Measurements from ENCODE around the gene DNAJB9.

DNAJB9 gene

DNA sequence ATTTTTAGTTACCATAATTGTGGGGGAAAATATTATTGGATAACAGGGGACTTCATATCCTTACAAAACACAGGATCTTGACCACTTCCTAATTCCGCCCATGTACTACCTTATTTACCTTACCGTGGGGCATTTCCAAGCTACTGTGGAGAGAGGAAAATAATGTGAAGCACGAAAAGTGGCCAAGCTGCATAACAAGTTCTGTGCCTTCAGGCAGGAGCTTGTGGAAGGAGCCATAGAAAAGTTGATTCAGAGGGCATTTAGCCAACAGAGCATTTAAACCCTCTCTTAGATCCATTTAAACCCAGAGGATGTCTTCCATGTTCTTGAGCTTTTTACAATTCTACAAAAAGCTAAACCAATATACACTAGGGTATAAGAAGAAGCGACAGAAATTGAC is 41.6 kb downstream of the DNAJB9 start:
- no peak for FAIRE-seq

DNA sequence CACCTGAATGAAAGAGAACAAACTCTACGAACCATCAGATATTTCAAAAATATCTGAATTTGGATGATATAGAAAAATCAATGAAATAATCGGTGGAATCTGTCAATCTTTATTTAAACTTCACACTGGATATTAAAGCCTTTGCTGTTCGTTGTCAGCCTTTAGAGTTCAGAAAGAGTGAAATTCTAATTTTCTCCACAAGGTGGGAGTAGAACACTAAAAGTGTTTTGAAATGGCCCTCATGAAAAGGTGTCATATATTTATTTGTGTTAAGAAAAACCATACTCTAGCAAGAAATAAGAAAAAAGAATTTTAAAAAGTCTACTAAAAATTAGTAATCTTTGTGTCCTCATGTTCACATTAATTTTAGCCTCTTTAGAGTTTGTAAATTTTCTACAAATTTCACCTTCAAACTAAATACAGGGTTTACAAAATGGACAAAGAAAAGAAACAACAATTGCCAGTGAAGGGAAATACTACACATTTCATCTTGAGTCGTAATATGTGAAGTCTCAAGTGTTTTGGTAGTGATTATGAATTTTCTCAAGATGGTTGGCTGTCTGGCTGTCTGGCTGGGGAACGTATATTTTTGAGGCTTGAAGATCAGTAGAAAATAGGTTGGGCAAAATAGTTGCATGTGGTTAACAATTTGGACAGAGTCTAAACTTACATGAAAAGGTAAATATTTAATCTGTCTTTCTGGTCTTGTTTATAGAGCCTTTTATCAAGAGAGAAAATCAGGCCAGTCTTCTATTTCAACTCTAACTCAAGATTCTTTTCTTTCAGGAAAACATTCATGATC is 43.7 kb downstream of the DNAJB9 start:
- FAIRE-seq = peak; percentile 58

DNA sequence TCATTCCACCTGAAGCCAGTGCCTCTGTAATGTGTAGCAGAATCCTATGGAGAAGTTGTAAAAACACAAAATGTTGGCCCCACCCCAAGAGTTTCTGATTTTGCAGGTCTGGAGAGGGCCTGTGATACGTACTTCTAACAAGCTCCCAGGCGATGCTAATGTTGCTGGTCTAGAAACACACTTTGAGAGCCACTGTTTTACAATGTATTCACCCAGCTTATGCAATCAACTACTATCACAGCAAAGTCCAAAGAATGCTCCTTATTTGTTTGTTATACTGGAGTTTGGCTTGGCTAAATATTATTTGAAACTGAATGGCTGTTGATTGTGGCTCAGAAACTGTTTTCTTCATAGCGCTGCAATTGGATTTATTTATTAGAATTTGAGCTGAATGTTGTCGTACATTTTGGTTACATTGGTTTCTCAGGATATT is 44.3 kb downstream of the DNAJB9 start:
- FAIRE-seq = no peak

DNA sequence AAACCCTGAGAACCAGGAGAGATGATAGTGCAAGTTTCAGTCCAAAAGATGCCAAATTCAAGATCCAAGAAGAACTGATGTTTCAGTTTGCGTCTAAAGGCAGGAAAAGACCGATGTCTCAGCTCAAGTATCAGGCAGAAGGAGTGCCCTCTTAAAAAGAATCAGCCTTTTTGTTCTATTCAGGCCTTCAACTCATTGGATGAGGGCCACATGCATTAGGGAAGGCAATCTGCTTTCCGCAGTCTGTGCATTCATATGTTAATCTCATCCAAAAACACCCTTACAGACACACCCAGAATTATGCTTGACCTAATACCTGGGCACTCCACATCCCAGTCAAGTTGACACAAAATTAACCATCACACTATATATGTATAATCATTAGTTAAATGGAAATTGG is 45.2 kb downstream of the DNAJB9 start:
- FAIRE-seq = no peak

DNA sequence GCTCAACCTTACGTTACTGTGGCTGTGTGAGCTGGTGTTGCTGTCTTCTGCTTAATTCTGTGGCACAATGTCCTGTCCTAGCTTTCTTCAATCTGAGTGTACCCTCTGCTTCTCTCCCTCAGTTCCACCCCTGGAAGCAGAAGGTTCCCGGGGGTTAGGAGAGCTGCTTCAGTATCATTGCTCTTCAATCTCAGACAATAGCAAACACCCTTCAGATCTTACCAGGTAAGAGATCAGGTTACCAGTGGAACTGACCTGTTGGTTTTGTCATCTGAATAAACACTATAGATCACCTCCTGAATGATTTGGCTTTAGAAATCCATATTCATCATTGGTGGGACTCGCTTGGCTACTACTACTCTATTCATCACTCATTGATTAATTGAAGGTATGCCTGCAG is 48.4 kb downstream of the DNAJB9 start:
- FAIRE-seq = no peak

DNA sequence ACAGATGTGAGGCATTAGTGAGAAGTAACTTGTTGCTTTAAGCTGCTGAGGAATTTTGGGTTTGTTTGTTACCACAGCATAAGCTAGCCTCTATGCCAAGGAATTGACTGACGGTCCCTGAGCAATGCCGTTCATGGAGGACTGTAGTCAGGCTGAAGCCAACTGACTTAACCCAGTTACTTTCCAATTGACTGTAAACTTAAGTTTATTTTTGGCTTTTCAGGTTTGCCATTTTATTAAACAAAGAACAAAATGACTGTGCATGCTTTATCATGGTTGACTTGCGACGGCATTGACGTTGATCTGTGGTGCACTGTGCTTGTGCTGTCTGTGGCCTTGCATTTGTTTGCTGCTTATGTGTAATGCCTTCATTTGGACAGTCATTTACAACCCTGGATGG is 53.5 kb downstream of the DNAJB9 start:
- FAIRE-seq = no peak

Data from colon (tissue), 2 donors.